ENCODE data around the gene TCF19. TPM values are rescaled to one million over a fixed set of nuclear protein-coding genes. Genes with fewer than 3 reads are reported as not detected.

TCF19 gene
- total and polyA plus RNA-seq, 2 donors (not counting 3 experiments of a cell fraction or from before 2014, with no cell fraction given): 13.9 to 31.7 TPM

GRCh38 chr6:31171931-31172905 is 13.8 kb downstream of the TCF19 start:
- Histone ChIP-seq H3K9me1 (replicated peaks; ENCODE audit: control insufficient read depth, extremely low read depth, insufficient read depth, low read length) (no peaks in the 10 kb centered on the region), H3K79me2 (ENCODE audit: control insufficient read depth, insufficient read depth, low read length) (no peaks in the 10 kb centered on the region), H3K4me1 (ENCODE audit: control insufficient read depth, extremely low read depth, insufficient read depth, low read length) (no peaks in the 10 kb centered on the region), H3K9me3 (replicated peaks; ENCODE audit: control insufficient read depth, insufficient read depth, low read length) (no peaks in the 10 kb centered on the region), H3K4me3 (replicated peaks in 1 of 3; ENCODE audit: insufficient read depth in 1 of 3, low read depth in 1 of 3, low read length in 3 of 3) (no peak overlapping the region), H3K27ac (ENCODE audit: insufficient read depth, low read depth, low read length) (no peak overlapping the region), H3K36me3 (ENCODE audit: control insufficient read depth in 2 of 2, extremely low read depth in 1 of 2, insufficient read depth in 2 of 2, low read length in 2 of 2) (no peaks in the 10 kb centered on the region), H3K27me3 (ENCODE audit: control insufficient read depth in 2 of 2, insufficient read depth in 2 of 2, low read length in 2 of 2) (no peaks in the 10 kb centered on the region), H2AFZ (ENCODE audit: low read depth, low read length) (no peak overlapping the region), H3K9ac (replicated peaks; ENCODE audit: extremely low read depth, insufficient read depth, low read length) (no peak overlapping the region), H3K4me2 (ENCODE audit: insufficient read depth, low read length) (no peak overlapping the region), H4K20me1 (replicated peaks; ENCODE audit: control insufficient read depth, extremely low read depth, insufficient read depth, low read length) (no peaks in the 10 kb centered on the region)
- ChIA-PET CTCF (interaction anchor here (0.7 to 1.3 kb wide), 4 partner anchors 11 to 35 kb away, joined by 3 read pairs; partner anchors contain the start of genes CCHCR1 and TCF19), POLR2A (no interaction called here)
- intact Hi-C loops (cut with micrococcal nuclease) (no loop called here), dilution Hi-C loops (cut with MboI; ENCODE audit: extremely low pct_ligation_motif_present, low sequenced_read_pairs) (no loop called here)
- FAIRE-seq (no peak), DNase-seq (ENCODE audit: low read depth, low spot score) (no peak)
- TF ChIP-seq FOS (IDR thresholded peaks at IDR 0.05; ENCODE audit: borderline replicate concordance, insufficient read depth, low read length) (no peak), POLR2A (IDR thresholded peaks at IDR 0.05; ENCODE audit: low read depth, low read length) (no peak), MAX (IDR thresholded peaks at IDR 0.05; ENCODE audit: insufficient read depth, insufficient read length) (no peak), EZH2 (IDR thresholded peaks at IDR 0.05; ENCODE audit: borderline replicate concordance, low read depth, low read length, severe bottlenecking) (no peak), CTCF (IDR thresholded peaks at IDR 0.05; ENCODE audit: extremely low read depth in 1 of 2, insufficient read depth in 1 of 2, low read depth in 1 of 2, low read length in 2 of 2) (no peak), POLR2AphosphoS5 (IDR thresholded peaks at IDR 0.05; ENCODE audit: insufficient read depth, low read depth, low read length) (no peak), JUN (IDR thresholded peaks at IDR 0.05; ENCODE audit: borderline replicate concordance, insufficient read depth, insufficient read length, low read depth) (no peak), GATA2 (IDR thresholded peaks at IDR 0.05; ENCODE audit: insufficient read depth, insufficient read length, low read depth, low read length) (no peak), MYC (IDR thresholded peaks at IDR 0.05; ENCODE audit: low read depth, low read length) (no peak)
- no TSS peak for BruUV-seq (replicated peaks)

Data from endothelial cell of umbilical vein (primary cell).